Measurements from ENCODE around the gene AASDH. TPM values are rescaled to one million over a fixed set of nuclear protein-coding genes. Genes with fewer than 3 reads are reported as not detected.

The AASDH gene
- total and polyA plus RNA-seq, 7 donors, result 2.1 to 6.9 (median 5.6) TPM

- intact Hi-C loops (cut with DNase I), result no loop called here
- Histone ChIP-seq H3K4me1 (peaks cover 4% of the 10 kb centered on the region), H3K27me3 (ENCODE audit: insufficient read depth in 3 of 3, low read length in 2 of 3) (no peaks in the 10 kb centered on the region), H3K9me3 (no peaks in the 10 kb centered on the region), H3K4me3 (no peak overlapping the region), H3K36me3 (ENCODE audit: insufficient read depth in 1 of 2, low read depth in 1 of 2) (no peaks in the 10 kb centered on the region), H3K27ac (no peak overlapping the region)
- no peak for ATAC-seq
- 99 to 100% (median 100%) methylated on average over 2 of the region's 2 CpGs for WGBS, 3 donors
- no peak for DNase-seq
- no peak for TF ChIP-seq CTCF (IDR thresholded peaks at IDR 0.05)
These were observed 42.9 kb upstream of the AASDH start for GRCh38 chr4:56430203-56430602.

- Histone ChIP-seq H3K27ac (no peak overlapping the region), H3K4me1 (no peaks in the 10 kb centered on the region), H3K27me3 (ENCODE audit: insufficient read depth in 3 of 3, low read length in 2 of 3) (no peaks in the 10 kb centered on the region), H3K9me3 (no peaks in the 10 kb centered on the region), H3K4me3 (no peak overlapping the region), H3K36me3 (ENCODE audit: insufficient read depth in 1 of 2, low read depth in 1 of 2) (no peaks in the 10 kb centered on the region)
- WGBS, 3 donors, result 93 to 98% (median 97%) methylated on average over 1 of the region's 1 CpG
- DNase-seq (no peak), ATAC-seq (no peak)
- intact Hi-C loops (cut with DNase I), result loop anchor here (10.0 kb wide), 2 partner anchors 378 to 408 kb away; no protein-coding TSS in a partner anchor
- no peak for TF ChIP-seq CTCF (IDR thresholded peaks at IDR 0.05)
These were observed 39.9 kb upstream of the AASDH start for GRCh38 chr4:56427179-56427578.

GRCh38 chr4:56426273-56426672, 39.0 kb upstream of the AASDH start:
- TF ChIP-seq CTCF (IDR thresholded peaks at IDR 0.05), result no peak
- intact Hi-C loops (cut with DNase I), result loop anchor here (10.0 kb wide), 2 partner anchors 379 to 409 kb away; no protein-coding TSS in a partner anchor

GRCh38 chr4:56425518-56425917, 38.2 kb upstream of the AASDH start:
- no peak for TF ChIP-seq CTCF (IDR thresholded peaks at IDR 0.05)
- intact Hi-C loops (cut with DNase I), result loop anchor here (2.0 to 10.0 kb wide), 3 partner anchors 379 to 411 kb away; no protein-coding TSS in a partner anchor
- no peak overlapping the region for H3K4me3 ChIP-seq
- no peaks in the 10 kb centered on the region for H3K36me3 ChIP-seq (ENCODE audit: insufficient read depth in 1 of 2, low read depth in 1 of 2)
- no peak for ATAC-seq
- DNase-seq, result no peak
- no peak overlapping the region for H3K27ac ChIP-seq
- no peaks in the 10 kb centered on the region for H3K9me3 ChIP-seq
- no peaks in the 10 kb centered on the region for H3K4me1 ChIP-seq
- no peaks in the 10 kb centered on the region for H3K27me3 ChIP-seq (ENCODE audit: insufficient read depth in 3 of 3, low read length in 2 of 3)
- 88% methylated on average over 3 of the region's 3 CpGs for WGBS, 3 donors

More at GRCh38 chr4:56426273-56426672, 39.0 kb upstream of the AASDH start:
- no peak for DNase-seq
- no peak for ATAC-seq
- no peaks in the 10 kb centered on the region for H3K4me1 ChIP-seq
- H3K36me3 ChIP-seq (ENCODE audit: insufficient read depth in 1 of 2, low read depth in 1 of 2), result no peaks in the 10 kb centered on the region
- no peak overlapping the region for H3K4me3 ChIP-seq
- no peaks in the 10 kb centered on the region for H3K27me3 ChIP-seq (ENCODE audit: insufficient read depth in 3 of 3, low read length in 2 of 3)
- 96% methylated on average over 6 of the region's 6 CpGs for WGBS, 3 donors
- no peak overlapping the region for H3K27ac ChIP-seq
- H3K9me3 ChIP-seq, result no peaks in the 10 kb centered on the region

All from psoas muscle (tissue), 8 donors.